GM06990 (cell line): ENCODE results near the gene NNMT.

Source experiments
- DNase-seq: peaks from one replicate; pipeline ENCODE4 v3.0.0-alpha.2; 2011; ENCODE audit not compliant: insufficient read length; ENCODE audit errors: extremely low read depth
- H3K27me3 ChIP-seq: replicated peaks from 2 replicates; pipeline ENCODE4 v1.6.0; 2011; ENCODE audit warnings: low read length; ENCODE audit not compliant: control insufficient read depth, insufficient read depth
- H3K36me3 ChIP-seq: 2 replicates; pipeline ENCODE4 v1.5.1; 2011; ENCODE audit warnings: low read length; ENCODE audit not compliant: control insufficient read depth, insufficient read depth
- H3K4me3 ChIP-seq: replicated peaks from 2 replicates; pipeline ENCODE4 v1.5.1; 2011; ENCODE audit warnings: low read depth, mild to moderate bottlenecking, control low read depth, low read length
- CTCF ChIP-seq: IDR thresholded peaks from 2 replicates; pipeline ENCODE4 v1.5.1; 2011; ENCODE audit warnings: low read length, control low read depth, mild to moderate bottlenecking, inconsistent platforms; ENCODE audit not compliant: insufficient read depth, poor library complexity, severe bottlenecking

Gene NNMT

GRCh38 chr11:114354076-114354475 lies 57.9 kb downstream of the NNMT start:
- Histone ChIP-seq H3K4me3 (no peak overlapping the region), H3K27me3 (peaks cover 3% of the 10 kb centered on the region), H3K36me3 (no peaks in the 10 kb centered on the region)
- no peak for DNase-seq
- TF ChIP-seq CTCF, result no peak

GRCh38 chr11:114358716-114359115 lies 62.5 kb downstream of the NNMT start:
- Histone ChIP-seq H3K27me3 (peaks cover 1% of the 10 kb centered on the region; the same call in 1 of the 2 replicates), H3K36me3 (no peaks in the 10 kb centered on the region), H3K4me3 (no peak overlapping the region)
- no peak for DNase-seq
- no peak for TF ChIP-seq CTCF

- DNase-seq, result no peak
- Histone ChIP-seq H3K36me3 (no peaks in the 10 kb centered on the region), H3K27me3 (peaks cover 1% of the 10 kb centered on the region; the same call in 1 of the 2 replicates), H3K4me3 (no peak overlapping the region)
- TF ChIP-seq CTCF, result no peak
Observed at GRCh38 chr11:114359342-114359741, 63.1 kb downstream of the NNMT start.

- peaks cover 1% of the 10 kb centered on the region; the same call in 1 of the 2 replicates for H3K27me3 ChIP-seq
- DNase-seq, result no peak
- TF ChIP-seq CTCF, result no peak
- no peaks in the 10 kb centered on the region for H3K36me3 ChIP-seq
- no peak overlapping the region for H3K4me3 ChIP-seq
Observed at GRCh38 chr11:114362326-114362725, 66.1 kb downstream of the NNMT start.

- H3K4me3 ChIP-seq, result no peak overlapping the region
- TF ChIP-seq CTCF, result no peak
- peaks cover 1% of the 10 kb centered on the region; the same call in 1 of the 2 replicates for H3K27me3 ChIP-seq
- no peaks in the 10 kb centered on the region for H3K36me3 ChIP-seq
- no peak for DNase-seq
Observed at GRCh38 chr11:114362958-114363357, 66.8 kb downstream of the NNMT start.
